SK-N-SH (cell line): Measurements from ENCODE around the gene IGF1R. TPM values are rescaled to one million over a fixed set of nuclear protein-coding genes. Genes with fewer than 3 reads are reported as not detected.

ENCODE experiments used
- CTCF ChIA-PET: fragments of 300-600, 350-600 bp; formaldehyde crosslinking; extraction: SDS; loops from one replicate; lab custom pipeline; 2021; lab: Yijun Ruan, JAX
- POLR2A ChIA-PET: fragments of 350-600 bp; sonication (Branson Sonifier 250); formaldehyde crosslinking; extraction: SDS; loops from one replicate; lab custom pipeline; 2020; ENCODE audit warnings: antibody characterized with exemption, inconsistent platforms; lab: Yijun Ruan, JAX
- DNase-seq: peaks from one replicate; pipeline ENCODE4 v3.0.0; 2012
- H2AFZ ChIP-seq: fragments of 200-600 bp; sonication (generic); 2 replicates; pipeline ENCODE4 v1.8.1; 2016; ENCODE audit warnings: antibody characterized with exemption, mild to moderate bottlenecking, low read depth
- H3F3A ChIP-seq: fragments of 200-600 bp; sonication (generic); replicated peaks from 2 replicates; pipeline ENCODE3; 2016; ENCODE audit warnings: antibody characterized with exemption, mild to moderate bottlenecking; ENCODE audit not compliant: insufficient read depth
- H3K27ac ChIP-seq, 2 experiments: fragments of 200-500 bp in 1 of 2; fragments of 200-600 bp in 1 of 2; sonication (Bioruptor generic) in 1 of 2; sonication (generic), shearing (Covaris generic) in 1 of 2; 2 replicates each; pipeline versions ENCODE4 v1.5.1 to v1.6.1; 2014 to 2016; ENCODE audit warnings: low read depth in 2 of 2, inconsistent platforms in 1 of 2, low read length in 1 of 2, mild to moderate bottlenecking in 1 of 2, mixed read lengths in 1 of 2
- H3K27me3 ChIP-seq: fragments of 200-600 bp; sonication (generic), shearing (Covaris generic); 2 replicates; pipeline ENCODE4 v1.6.1; 2016; ENCODE audit warnings: mixed run types; ENCODE audit not compliant: insufficient read depth
- H3K36me3 ChIP-seq, 2 experiments: fragments of 200-500 bp in 1 of 2; fragments of 200-600 bp in 1 of 2; sonication (Bioruptor generic) in 1 of 2; sonication (generic) in 1 of 2; replicated peaks in 1 of 2; 2 replicates each; pipeline versions ENCODE3 to v1.5.1; 2014 to 2016; ENCODE audit warnings: low read length in 1 of 2, mild to moderate bottlenecking in 1 of 2; ENCODE audit not compliant: insufficient read depth in 2 of 2, control insufficient read depth in 1 of 2
- H3K4me1 ChIP-seq, 2 experiments: fragments of 200-500 bp in 1 of 2; fragments of 200-600 bp in 1 of 2; sonication (Bioruptor generic) in 1 of 2; sonication (generic), shearing (Covaris generic) in 1 of 2; 2 replicates each; pipeline versions ENCODE4 v1.5.1 to v1.6.1; 2014 to 2016; ENCODE audit warnings: low read depth in 1 of 2, low read length in 1 of 2, mixed run types in 1 of 2; ENCODE audit not compliant: insufficient read depth in 2 of 2, control insufficient read depth in 1 of 2
- H3K4me2 ChIP-seq: fragments of 200-600 bp; sonication (generic), shearing (Covaris generic); 2 replicates; pipeline ENCODE4 v1.6.1; 2017; ENCODE audit warnings: mixed run types
- H3K4me3 ChIP-seq, 2 experiments: fragments of 200-500 bp in 1 of 2; fragments of 200-600 bp in 1 of 2; sonication (Bioruptor generic) in 1 of 2; sonication (generic), shearing (Covaris generic) in 1 of 2; 2 replicates each; pipeline versions ENCODE4 v1.5.1 to v1.8.1; 2014 to 2016; ENCODE audit warnings: low read depth in 2 of 2, inconsistent platforms in 1 of 2, low read length in 1 of 2, mild to moderate bottlenecking in 1 of 2, mixed read lengths in 1 of 2, moderate library complexity in 1 of 2
- H3K79me2 ChIP-seq: fragments of 200-600 bp; sonication (generic); 2 replicates; pipeline ENCODE4 v1.8.1; 2017; ENCODE audit warnings: mild to moderate bottlenecking; ENCODE audit not compliant: insufficient read depth
- H3K9ac ChIP-seq: fragments of 200-600 bp; sonication (generic); 2 replicates; pipeline ENCODE4 v1.6.1; 2017; ENCODE audit warnings: mixed run types
- H3K9me2 ChIP-seq: fragments of 200-600 bp; sonication (generic); 2 replicates; pipeline ENCODE4 v1.6.1; 2017; ENCODE audit warnings: mixed run types
- H3K9me3 ChIP-seq: fragments of 200-600 bp; sonication (generic); 2 replicates; pipeline ENCODE4 v1.6.1; 2017; ENCODE audit warnings: mixed run types, mild to moderate bottlenecking, moderate library complexity
- H4K20me1 ChIP-seq: fragments of 200-600 bp; sonication (generic); 2 replicates; pipeline ENCODE4 v1.6.1; 2017; ENCODE audit warnings: mild to moderate bottlenecking, mixed run types; ENCODE audit not compliant: insufficient read depth
- ELF1 ChIP-seq: IDR thresholded peaks from 2 replicates; pipeline ENCODE4 v1.4.0; 2012
- FOSL2 ChIP-seq: IDR thresholded peaks from 2 replicates; pipeline ENCODE4 v1.4.0; 2012; ENCODE audit warnings: low read depth, mild to moderate bottlenecking, moderate library complexity, borderline replicate concordance
- IRF3 ChIP-seq: fragments of 150-350 bp; IDR thresholded peaks from 2 replicates; pipeline ENCODE4 v1.6.1; 2016; ENCODE audit warnings: mild to moderate bottlenecking, low read depth, low read length
- JUND ChIP-seq: IDR thresholded peaks from 2 replicates; pipeline ENCODE4 v1.4.0; 2012
- MAX ChIP-seq: IDR thresholded peaks from 2 replicates; pipeline ENCODE4 v1.4.0; 2012; ENCODE audit warnings: low read depth
- MEF2A ChIP-seq: IDR thresholded peaks from 2 replicates; pipeline ENCODE4 v1.4.0; 2012; ENCODE audit warnings: low read depth, borderline replicate concordance
- NFIC ChIP-seq: IDR thresholded peaks from 2 replicates; pipeline ENCODE4 v1.4.0; 2012; ENCODE audit warnings: borderline replicate concordance
- PBX3 ChIP-seq: IDR thresholded peaks from 2 replicates; pipeline ENCODE4; 2012
- REST ChIP-seq: IDR thresholded peaks from 2 replicates; pipeline ENCODE4 v1.6.1; 2012; ENCODE audit warnings: mild to moderate bottlenecking, low read depth, low read length, moderate library complexity
- TCF12 ChIP-seq: IDR thresholded peaks from 2 replicates; pipeline ENCODE4 v1.4.0; 2012
- TEAD4 ChIP-seq: IDR thresholded peaks from 2 replicates; pipeline ENCODE4 v1.4.0; 2012; ENCODE audit warnings: mild to moderate bottlenecking, borderline replicate concordance; ENCODE audit not compliant: insufficient read depth
- WGBS: methylation state at CpG from one replicate; pipeline ENCODE4 v1.1.6; 2017; ENCODE audit warnings: low lambda C conversion rate; 5-methylcytosine and 5-hydroxymethylcytosine counted together
- polyA plus RNA-seq, 3 experiments: library from polyadenylated mRNA; depleted of rRNA; stranded (reverse); fragments of >200 nt; gene quantifications; 2 replicates each; pipeline ENCODE4 v1.2.3, GENCODE V29; 2012
- TF ChIP-seq, protein P1 (sequence below): fragments of 200-600 bp; sonication (generic); IDR thresholded peaks from 2 replicates; pipeline ENCODE4 v1.6.1; 2017; ENCODE audit warnings: antibody characterized with exemption, mild to moderate bottlenecking, moderate library complexity

Gene IGF1R
- polyA plus RNA-seq, 1 of the 3 experiments (the other 2 are of a cell fraction) = 9.5 TPM

DNA sequence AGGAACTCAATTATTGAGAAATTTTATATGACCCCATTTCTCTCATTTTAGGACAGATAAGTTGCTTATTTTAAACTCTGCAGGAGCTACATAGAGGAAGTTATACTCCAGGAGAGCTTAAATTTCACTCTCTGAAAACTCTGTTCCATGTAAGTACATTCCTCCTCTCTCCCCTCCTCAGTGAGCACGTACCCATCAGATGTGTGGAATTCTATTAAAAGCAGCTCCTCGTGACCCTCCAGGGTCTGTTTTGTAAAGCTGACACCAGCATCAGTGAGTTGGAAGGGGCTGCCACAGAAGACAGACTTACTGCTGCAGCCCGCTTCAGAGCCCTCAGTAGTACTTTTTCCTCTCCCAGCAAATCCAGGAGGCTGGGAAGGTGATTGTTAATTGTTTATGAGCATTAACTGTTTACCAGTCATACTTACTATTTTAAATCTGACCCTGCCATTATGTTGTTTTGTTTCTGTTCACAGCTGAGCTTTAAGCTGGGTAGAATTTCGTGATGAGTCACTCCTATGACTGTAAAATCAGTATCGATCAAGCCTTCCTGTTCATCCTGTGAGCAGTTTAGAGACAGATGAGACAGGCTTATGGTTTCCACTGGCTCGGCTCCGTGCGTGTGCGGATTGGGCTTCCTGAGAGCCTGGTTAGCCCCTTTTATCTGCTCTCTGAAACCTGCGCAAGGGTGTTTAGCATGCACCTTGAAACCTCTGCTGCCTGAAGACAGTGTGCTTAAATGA lies 20.4 kb downstream of the IGF1R start:
- DNase-seq = no peak
- peak overlapping the region; percentile 48 for H3K27ac ChIP-seq
- no peaks in the 10 kb centered on the region for H3K27me3 ChIP-seq
- H2AFZ ChIP-seq = no peak overlapping the region
- no peaks in the 10 kb centered on the region for H3K36me3 ChIP-seq
- H3K4me3 ChIP-seq = no peak overlapping the region
- H3K9ac ChIP-seq = peak overlapping the region; percentile 5; the same call in 1 of the 2 replicates
- CTCF ChIA-PET = interaction anchor here (0.6 to 1.1 kb wide), 3 partner anchors 9 to 236 kb away, joined by 3 to 7 read pairs (median 4); no protein-coding TSS in a partner anchor
- H3K9me3 ChIP-seq = no peaks in the 10 kb centered on the region
- POLR2A ChIA-PET = no interaction called here
- peaks cover 39 to 40% of the 10 kb centered on the region in 2 experiments; a peak in 3 of 4 replicates for H3K4me1 ChIP-seq
- no peaks in the 10 kb centered on the region for H3K9me2 ChIP-seq
- peak overlapping the region; percentile 64 for H3K4me2 ChIP-seq
- peaks cover 86% of the 10 kb centered on the region for H3K79me2 ChIP-seq
- H3F3A ChIP-seq = no peaks in the 10 kb centered on the region
- TF ChIP-seq REST (no peak), TCF12 (peak; percentile 50; the same call in 1 of the 2 replicates), PBX3 (peak; percentile 64), FOSL2 (peak; percentile 85), MAX (no peak), TEAD4 (no peak), JUND (peak; percentile 73)
- peaks cover 3% of the 10 kb centered on the region; the same call in 1 of the 2 replicates for H4K20me1 ChIP-seq
- 31% methylated on average over 10 of the region's 10 CpGs for WGBS

GRCh38 chr15:98669638-98670037 lies 21.3 kb downstream of the IGF1R start:
- WGBS = 95% methylated on average over 6 of the region's 7 CpGs

More at GRCh38 chr15:98669638-98670037, 21.3 kb downstream of the IGF1R start:
- peak overlapping the region; percentile 64 for H3K4me2 ChIP-seq
- no peak overlapping the region for H3K9ac ChIP-seq
- H3K4me3 ChIP-seq = no peak overlapping the region
- no peak overlapping the region for H2AFZ ChIP-seq
- no peaks in the 10 kb centered on the region for H3K9me2 ChIP-seq
- peaks cover 38 to 39% of the 10 kb centered on the region in 2 experiments; a peak in 3 of 4 replicates for H3K4me1 ChIP-seq
- H3K27ac ChIP-seq = peak overlapping the region in 1 of 2 experiments; percentile 48; a peak in 2 of 4 replicates
- no peak for DNase-seq
- H3K27me3 ChIP-seq = no peaks in the 10 kb centered on the region
- no peaks in the 10 kb centered on the region for H3K36me3 ChIP-seq
- POLR2A ChIA-PET = interaction anchor here (0.6 kb wide), 1 partner anchor 220 kb away, joined by 3 read pairs; no protein-coding TSS in a partner anchor
- H4K20me1 ChIP-seq = peaks cover 3% of the 10 kb centered on the region; the same call in 1 of the 2 replicates
- peaks cover 86% of the 10 kb centered on the region for H3K79me2 ChIP-seq
- no peaks in the 10 kb centered on the region for H3K9me3 ChIP-seq
- no peaks in the 10 kb centered on the region for H3F3A ChIP-seq
- TF ChIP-seq REST (no peak), MEF2A (no peak), NFIC (no peak), IRF3 (no peak), ELF1 (no peak)
- TF ChIP-seq, protein P1, sequence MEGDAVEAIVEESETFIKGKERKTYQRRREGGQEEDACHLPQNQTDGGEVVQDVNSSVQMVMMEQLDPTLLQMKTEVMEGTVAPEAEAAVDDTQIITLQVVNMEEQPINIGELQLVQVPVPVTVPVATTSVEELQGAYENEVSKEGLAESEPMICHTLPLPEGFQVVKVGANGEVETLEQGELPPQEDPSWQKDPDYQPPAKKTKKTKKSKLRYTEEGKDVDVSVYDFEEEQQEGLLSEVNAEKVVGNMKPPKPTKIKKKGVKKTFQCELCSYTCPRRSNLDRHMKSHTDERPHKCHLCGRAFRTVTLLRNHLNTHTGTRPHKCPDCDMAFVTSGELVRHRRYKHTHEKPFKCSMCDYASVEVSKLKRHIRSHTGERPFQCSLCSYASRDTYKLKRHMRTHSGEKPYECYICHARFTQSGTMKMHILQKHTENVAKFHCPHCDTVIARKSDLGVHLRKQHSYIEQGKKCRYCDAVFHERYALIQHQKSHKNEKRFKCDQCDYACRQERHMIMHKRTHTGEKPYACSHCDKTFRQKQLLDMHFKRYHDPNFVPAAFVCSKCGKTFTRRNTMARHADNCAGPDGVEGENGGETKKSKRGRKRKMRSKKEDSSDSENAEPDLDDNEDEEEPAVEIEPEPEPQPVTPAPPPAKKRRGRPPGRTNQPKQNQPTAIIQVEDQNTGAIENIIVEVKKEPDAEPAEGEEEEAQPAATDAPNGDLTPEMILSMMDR = no peak
- CTCF ChIA-PET = interaction anchor here (0.6 to 1.1 kb wide), 4 partner anchors 10 to 236 kb away, joined by 3 to 5 read pairs (median 3); no protein-coding TSS in a partner anchor
